Neuron (in vitro differentiated cells): Measurements from ENCODE around the gene AMACR.

Source experiments
- H2AFZ ChIP-seq: one replicate; pipeline ENCODE4 v1.6.1; 2013; ENCODE audit warnings: low read depth, mild to moderate bottlenecking, inconsistent platforms, low read length, moderate library complexity
- H3K27me3 ChIP-seq: one replicate; pipeline ENCODE4 v1.6.1; 2013; ENCODE audit warnings: low read length; ENCODE audit not compliant: insufficient read depth
- H3K36me3 ChIP-seq: one replicate; pipeline ENCODE4 v1.6.1; 2013; ENCODE audit warnings: low read length; ENCODE audit not compliant: insufficient read depth
- H3K4me1 ChIP-seq: one replicate; pipeline ENCODE4 v1.6.1; 2013; ENCODE audit warnings: low read length; ENCODE audit not compliant: insufficient read depth
- H3K4me3 ChIP-seq: 2 replicates; pipeline ENCODE4 v1.5.1; 2013; ENCODE audit warnings: mild to moderate bottlenecking, low read length, moderate library complexity
- H3K9me3 ChIP-seq: one replicate; pipeline ENCODE4 v1.6.1; 2013; ENCODE audit warnings: low read length

AMACR gene

DNA sequence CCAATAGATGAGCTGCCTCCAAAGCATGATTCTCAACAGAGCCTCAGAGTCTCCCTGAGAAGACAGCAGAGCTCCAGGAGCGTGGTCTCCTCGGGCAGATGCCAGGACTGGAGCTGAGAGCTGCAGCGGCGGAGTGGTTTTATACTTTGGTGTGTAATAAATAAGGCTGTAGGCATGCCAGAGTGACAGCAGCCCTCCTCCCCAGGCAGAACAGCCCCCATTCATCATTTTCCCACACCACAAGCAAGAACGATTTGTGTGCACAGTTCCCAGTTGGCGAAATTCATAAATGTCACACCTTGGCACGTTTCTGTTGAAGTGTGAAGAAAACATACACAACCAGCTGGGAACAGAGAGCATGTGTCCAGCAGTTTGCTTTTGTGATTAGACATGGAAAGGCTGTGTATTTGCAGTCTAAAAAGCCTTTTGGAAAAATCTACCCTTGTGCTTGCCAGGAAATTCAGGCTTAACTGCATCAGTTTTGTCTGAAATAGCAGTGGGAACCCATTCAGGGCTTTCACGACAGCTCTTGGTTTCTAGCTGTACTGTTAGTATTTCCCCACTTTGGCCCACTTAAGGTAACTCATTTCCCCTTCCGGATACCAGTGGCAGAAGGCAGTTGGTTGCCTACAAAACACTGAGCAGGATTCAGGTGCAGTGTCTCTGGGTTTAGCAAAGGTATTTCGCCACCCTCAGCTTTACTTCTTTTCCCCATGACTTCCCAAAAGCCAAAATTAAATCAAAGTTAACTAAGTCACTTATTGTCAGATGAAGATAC lies 35.4 kb upstream of the AMACR start, which contains the start of gene C1QTNF3:
Gene C1QTNF3, minus strand, starts transcription at position 115 of the 778 bp plus-strand sequence. Its CDS starts 88 bp downstream, at position 27.
- Histone ChIP-seq H3K27me3 (no peaks in the 10 kb centered on the region), H3K4me3 (no peak within 1 kb of the TSS), H3K9me3 (no peaks in the 10 kb centered on the region), H3K36me3 (no peaks in the 10 kb centered on the region), H2AFZ (no peak within 1 kb of the TSS), H3K4me1 (peaks cover 1% of the 10 kb centered on the region)

- H3K27me3 ChIP-seq, result no peaks in the 10 kb centered on the region
- no peaks in the 10 kb centered on the region for H3K9me3 ChIP-seq
- H3K4me3 ChIP-seq, result no peak overlapping the region
- no peaks in the 10 kb centered on the region for H3K36me3 ChIP-seq
- no peak overlapping the region for H2AFZ ChIP-seq
- H3K4me1 ChIP-seq, result peaks cover 9% of the 10 kb centered on the region
These were observed 34.5 kb upstream of the AMACR start for GRCh38 chr5:34042321-34042720.

DNA sequence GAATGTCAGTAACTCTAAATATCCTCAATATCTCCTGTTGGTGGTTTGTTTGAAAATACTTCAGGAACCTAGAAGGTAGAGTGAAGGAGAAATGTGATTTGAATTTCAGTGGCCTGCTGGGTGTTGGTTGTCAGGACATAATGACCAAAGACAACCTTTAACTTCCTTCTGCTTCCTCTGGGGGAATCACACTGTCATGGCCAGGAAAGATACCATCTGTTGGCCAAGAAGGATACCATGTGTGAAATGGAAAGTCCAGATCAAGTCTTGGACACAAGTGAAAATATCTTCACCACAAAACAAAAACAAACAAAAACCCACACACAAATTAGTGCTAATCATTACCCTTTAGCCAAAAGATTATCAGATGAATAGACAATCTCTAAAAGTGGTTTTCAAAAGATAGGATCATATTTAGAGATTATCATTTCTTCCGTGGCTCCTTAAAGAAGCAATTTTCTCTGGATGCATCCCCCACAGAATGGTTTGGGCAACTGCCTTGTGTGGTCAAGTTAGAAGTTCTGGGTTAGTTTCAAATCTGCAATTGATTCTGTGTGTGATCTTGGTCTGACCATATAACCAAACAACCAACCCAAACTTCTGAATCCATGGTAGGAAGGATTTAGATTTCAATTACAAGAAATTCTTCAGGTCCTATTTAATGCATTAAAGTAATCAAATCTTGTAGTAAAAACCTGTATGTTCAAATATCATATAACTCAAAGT lies 33.6 kb upstream of the AMACR start:
- Histone ChIP-seq H3K4me1 (peaks cover 13% of the 10 kb centered on the region), H3K36me3 (no peaks in the 10 kb centered on the region), H2AFZ (no peak overlapping the region), H3K27me3 (no peaks in the 10 kb centered on the region), H3K9me3 (no peaks in the 10 kb centered on the region), H3K4me3 (no peak overlapping the region)

DNA sequence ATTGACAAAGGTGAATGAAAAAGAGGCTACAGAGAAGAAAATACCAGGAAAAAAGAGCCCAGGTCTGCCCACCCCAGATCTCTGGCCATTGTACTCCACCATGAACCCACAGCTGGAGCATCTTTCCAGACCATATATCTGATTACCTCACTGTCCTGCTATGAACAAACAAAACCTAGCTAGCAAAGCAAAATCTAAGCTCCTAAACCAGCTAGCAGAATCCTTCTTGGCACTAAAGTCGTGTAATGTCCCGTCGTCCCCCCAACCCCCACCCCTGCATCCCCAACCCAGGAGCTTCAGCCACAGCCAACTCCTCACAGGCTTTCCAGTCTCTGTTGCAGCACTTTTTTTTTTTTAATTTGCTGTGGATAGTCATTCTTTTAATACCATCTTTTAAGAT lies 32.6 kb upstream of the AMACR start:
- Histone ChIP-seq H3K4me1 (peaks cover 16% of the 10 kb centered on the region), H3K36me3 (peaks cover 2% of the 10 kb centered on the region), H3K4me3 (no peak overlapping the region), H3K27me3 (no peaks in the 10 kb centered on the region), H2AFZ (no peak overlapping the region), H3K9me3 (no peaks in the 10 kb centered on the region)

DNA sequence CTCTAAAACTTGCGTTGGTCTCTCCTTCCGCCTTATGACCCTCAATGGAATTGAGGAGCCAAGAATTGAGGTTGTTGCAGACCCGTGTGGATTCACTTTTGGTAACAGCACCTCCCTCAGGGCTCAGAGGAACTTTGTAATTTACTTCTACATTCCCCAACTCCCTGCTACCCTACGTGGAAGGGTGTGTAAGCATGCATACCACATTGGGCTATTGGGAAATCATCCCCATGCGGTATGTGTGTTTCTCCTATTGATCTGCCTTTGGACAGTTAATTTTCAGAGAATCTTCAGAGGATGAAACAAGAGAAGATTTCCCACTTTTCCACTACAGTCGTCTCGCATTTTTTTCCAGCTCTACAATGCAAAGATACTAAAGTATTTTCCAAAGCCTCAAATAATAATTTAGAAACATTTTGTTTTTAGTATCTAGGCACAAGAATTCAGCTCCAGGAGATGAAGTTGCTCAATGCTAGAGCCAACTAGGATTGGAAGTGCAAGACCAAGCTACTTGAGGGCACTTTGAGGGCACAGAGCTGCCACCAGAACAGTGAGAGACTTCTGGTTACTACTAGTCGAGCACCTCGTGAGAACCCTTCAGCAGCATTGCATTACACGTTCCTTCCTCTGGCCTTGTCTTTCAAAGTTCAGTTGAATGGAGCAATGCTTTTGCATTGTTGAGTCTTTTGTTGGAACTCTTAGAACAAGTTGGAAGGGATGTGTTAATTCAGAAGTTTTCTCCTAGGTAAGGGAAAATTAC lies 31.7 kb upstream of the AMACR start:
- H3K4me3 ChIP-seq, result no peak overlapping the region
- H2AFZ ChIP-seq, result no peak overlapping the region
- peaks cover 11% of the 10 kb centered on the region for H3K36me3 ChIP-seq
- H3K4me1 ChIP-seq, result peaks cover 16% of the 10 kb centered on the region
- no peaks in the 10 kb centered on the region for H3K27me3 ChIP-seq
- H3K9me3 ChIP-seq, result no peaks in the 10 kb centered on the region

GRCh38 chr5:34038838-34039237 lies 31.0 kb upstream of the AMACR start:
- Histone ChIP-seq H3K4me1 (peaks cover 16% of the 10 kb centered on the region), H2AFZ (no peak overlapping the region), H3K36me3 (peaks cover 14% of the 10 kb centered on the region), H3K4me3 (no peak overlapping the region), H3K27me3 (no peaks in the 10 kb centered on the region), H3K9me3 (no peaks in the 10 kb centered on the region)

GRCh38 chr5:34038390-34038789 lies 30.5 kb upstream of the AMACR start:
- no peak overlapping the region for H3K4me3 ChIP-seq
- no peaks in the 10 kb centered on the region for H3K27me3 ChIP-seq
- peaks cover 14% of the 10 kb centered on the region for H3K36me3 ChIP-seq
- H2AFZ ChIP-seq, result no peak overlapping the region
- no peaks in the 10 kb centered on the region for H3K9me3 ChIP-seq
- peaks cover 16% of the 10 kb centered on the region for H3K4me1 ChIP-seq

GRCh38 chr5:34037726-34038125 lies 29.9 kb upstream of the AMACR start:
- no peaks in the 10 kb centered on the region for H3K27me3 ChIP-seq
- peaks cover 16% of the 10 kb centered on the region for H3K4me1 ChIP-seq
- H3K4me3 ChIP-seq, result no peak overlapping the region
- no peaks in the 10 kb centered on the region for H3K9me3 ChIP-seq
- H2AFZ ChIP-seq, result no peak overlapping the region
- peaks cover 14% of the 10 kb centered on the region for H3K36me3 ChIP-seq

DNA sequence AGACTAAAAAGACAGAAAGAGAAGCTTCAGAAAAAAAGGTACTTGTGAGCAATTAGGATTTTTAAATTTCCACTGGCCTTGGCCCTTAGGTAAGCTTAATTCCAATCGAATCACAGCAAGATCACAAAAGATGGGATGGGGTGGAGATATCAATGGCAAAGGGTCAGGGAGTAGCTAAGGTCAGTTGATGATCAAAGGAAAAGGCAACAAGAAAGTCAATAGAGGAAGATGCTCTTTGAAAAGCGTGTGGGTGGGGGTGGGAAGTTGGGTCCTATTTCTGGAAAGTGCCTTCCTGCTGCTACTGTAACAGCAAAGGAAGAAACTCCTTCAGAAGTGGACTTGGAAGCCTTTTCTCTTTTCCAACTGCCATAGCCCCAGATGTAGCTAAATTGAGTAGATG lies 27.9 kb upstream of the AMACR start:
- H3K27me3 ChIP-seq, result no peaks in the 10 kb centered on the region
- no peaks in the 10 kb centered on the region for H3K9me3 ChIP-seq

GRCh38 chr5:34034534-34035327 lies 26.9 kb upstream of the AMACR start:
- Histone ChIP-seq H3K9me3 (no peaks in the 10 kb centered on the region), H3K27me3 (no peaks in the 10 kb centered on the region), H3K36me3 (peaks cover 14% of the 10 kb centered on the region), H2AFZ (no peak overlapping the region), H3K4me3 (no peak overlapping the region), H3K4me1 (peaks cover 16% of the 10 kb centered on the region)

More for the DNA sequence above, 27.9 kb upstream of the AMACR start:
- peaks cover 16% of the 10 kb centered on the region for H3K4me1 ChIP-seq
- H2AFZ ChIP-seq, result no peak overlapping the region
- no peak overlapping the region for H3K4me3 ChIP-seq
- peaks cover 14% of the 10 kb centered on the region for H3K36me3 ChIP-seq

- Histone ChIP-seq H3K27me3 (no peaks in the 10 kb centered on the region), H3K4me3 (no peak overlapping the region), H3K4me1 (peaks cover 3% of the 10 kb centered on the region), H2AFZ (no peak overlapping the region), H3K9me3 (no peaks in the 10 kb centered on the region), H3K36me3 (peaks cover 19% of the 10 kb centered on the region)
These were observed 24.1 kb upstream of the AMACR start for GRCh38 chr5:34031966-34032365.

- Histone ChIP-seq H3K4me3 (no peak overlapping the region), H3K4me1 (peaks cover 3% of the 10 kb centered on the region), H3K9me3 (no peaks in the 10 kb centered on the region), H3K27me3 (no peaks in the 10 kb centered on the region), H3K36me3 (peaks cover 19% of the 10 kb centered on the region), H2AFZ (no peak overlapping the region)
These were observed 23.3 kb upstream of the AMACR start for GRCh38 chr5:34031117-34031516.
